Measurements from ENCODE around the gene MORC4.

MORC4 gene

DNA sequence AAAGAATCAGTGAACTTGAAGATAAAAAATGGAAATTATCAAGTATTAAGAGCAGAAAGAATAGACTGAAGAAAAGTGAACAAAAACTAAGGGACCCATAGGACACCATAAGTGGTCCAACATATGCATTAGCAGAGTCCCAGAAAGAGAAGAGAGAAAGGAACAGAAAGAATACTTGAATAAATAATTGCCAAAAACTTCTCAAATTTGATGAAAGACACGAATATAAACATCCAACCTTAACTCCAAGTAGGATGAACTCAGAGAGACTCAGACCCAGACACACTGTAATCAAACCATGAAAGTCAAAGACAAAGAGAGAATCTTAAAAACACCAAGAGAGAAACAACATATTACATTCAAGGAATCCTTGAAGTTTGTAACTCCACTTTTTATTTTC, 35.7 kb downstream of the MORC4 start:
- no peak overlapping the region for H3K4me3 ChIP-seq (ENCODE audit: low read depth in 1 of 2, low read length in 2 of 2)
- H3K79me2 ChIP-seq (ENCODE audit: insufficient read depth, low read length), result no peaks in the 10 kb centered on the region
- no peaks in the 10 kb centered on the region for H4K20me1 ChIP-seq (ENCODE audit: insufficient read depth, low read length)
- no peak overlapping the region for H3K27ac ChIP-seq (ENCODE audit: low read length)
- H3K9ac ChIP-seq (ENCODE audit: low read depth, low read length), result no peak overlapping the region
- H3K4me2 ChIP-seq (ENCODE audit: insufficient read depth, low read length), result no peak overlapping the region
- no peaks in the 10 kb centered on the region for H3K36me3 ChIP-seq (ENCODE audit: insufficient read depth, low read length)
- DNase-seq (no peak), ATAC-seq (ENCODE audit: insufficient read depth, low read depth) (no peak)
- H3K9me3 ChIP-seq (ENCODE audit: insufficient read depth, low read length, severe bottlenecking), result no peaks in the 10 kb centered on the region
- no peaks in the 10 kb centered on the region for H3K4me1 ChIP-seq (ENCODE audit: insufficient read depth, low read length)
- no peaks in the 10 kb centered on the region for H3K27me3 ChIP-seq (ENCODE audit: insufficient read depth, low read length, poor library complexity)
- H2AFZ ChIP-seq (ENCODE audit: low read depth, low read length), result no peak overlapping the region
- TF ChIP-seq EZH2 (IDR thresholded peaks at IDR 0.05; ENCODE audit: borderline replicate concordance, low read depth, low read length, severe bottlenecking), result no peak
- TF ChIP-seq, protein P1, sequence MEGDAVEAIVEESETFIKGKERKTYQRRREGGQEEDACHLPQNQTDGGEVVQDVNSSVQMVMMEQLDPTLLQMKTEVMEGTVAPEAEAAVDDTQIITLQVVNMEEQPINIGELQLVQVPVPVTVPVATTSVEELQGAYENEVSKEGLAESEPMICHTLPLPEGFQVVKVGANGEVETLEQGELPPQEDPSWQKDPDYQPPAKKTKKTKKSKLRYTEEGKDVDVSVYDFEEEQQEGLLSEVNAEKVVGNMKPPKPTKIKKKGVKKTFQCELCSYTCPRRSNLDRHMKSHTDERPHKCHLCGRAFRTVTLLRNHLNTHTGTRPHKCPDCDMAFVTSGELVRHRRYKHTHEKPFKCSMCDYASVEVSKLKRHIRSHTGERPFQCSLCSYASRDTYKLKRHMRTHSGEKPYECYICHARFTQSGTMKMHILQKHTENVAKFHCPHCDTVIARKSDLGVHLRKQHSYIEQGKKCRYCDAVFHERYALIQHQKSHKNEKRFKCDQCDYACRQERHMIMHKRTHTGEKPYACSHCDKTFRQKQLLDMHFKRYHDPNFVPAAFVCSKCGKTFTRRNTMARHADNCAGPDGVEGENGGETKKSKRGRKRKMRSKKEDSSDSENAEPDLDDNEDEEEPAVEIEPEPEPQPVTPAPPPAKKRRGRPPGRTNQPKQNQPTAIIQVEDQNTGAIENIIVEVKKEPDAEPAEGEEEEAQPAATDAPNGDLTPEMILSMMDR (IDR thresholded peaks at IDR 0.05; ENCODE audit: borderline replicate concordance, extremely low read depth, low read length, poor library complexity, severe bottlenecking), result no peak

GRCh38 chrX:106963111-106963510, 36.9 kb downstream of the MORC4 start:
- no peaks in the 10 kb centered on the region for H3K36me3 ChIP-seq (ENCODE audit: insufficient read depth, low read length)
- H2AFZ ChIP-seq (ENCODE audit: low read depth, low read length), result no peak overlapping the region
- H3K9me3 ChIP-seq (ENCODE audit: insufficient read depth, low read length, severe bottlenecking), result no peaks in the 10 kb centered on the region

DNA sequence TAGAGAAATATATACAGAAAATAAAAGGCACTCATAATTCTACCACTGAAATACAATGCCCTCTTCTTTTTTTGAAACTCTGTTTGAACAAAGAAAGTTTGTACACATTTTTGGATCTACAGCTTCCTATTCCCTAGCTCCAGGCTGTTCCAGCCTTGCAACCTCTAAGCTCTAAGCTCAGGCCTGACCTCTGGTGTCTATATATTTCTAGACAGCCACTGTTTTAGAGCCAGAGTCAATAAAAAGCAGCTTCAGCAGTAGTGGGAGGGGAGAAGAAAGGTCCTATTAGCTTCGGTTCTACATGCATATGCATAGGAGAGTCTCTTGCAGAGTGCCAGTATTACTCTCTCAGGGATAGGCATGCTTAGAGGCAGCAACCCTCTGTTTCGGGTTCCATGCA, 40.1 kb downstream of the MORC4 start:
- Histone ChIP-seq H3K4me3 (ENCODE audit: low read depth in 1 of 2, low read length in 2 of 2) (no peak overlapping the region), H4K20me1 (ENCODE audit: insufficient read depth, low read length) (no peaks in the 10 kb centered on the region), H3K9me3 (ENCODE audit: insufficient read depth, low read length, severe bottlenecking) (no peaks in the 10 kb centered on the region), H3K36me3 (ENCODE audit: insufficient read depth, low read length) (no peaks in the 10 kb centered on the region), H3K79me2 (ENCODE audit: insufficient read depth, low read length) (no peaks in the 10 kb centered on the region), H2AFZ (ENCODE audit: low read depth, low read length) (no peak overlapping the region), H3K4me2 (ENCODE audit: insufficient read depth, low read length) (no peak overlapping the region), H3K9ac (ENCODE audit: low read depth, low read length) (no peak overlapping the region), H3K27me3 (ENCODE audit: insufficient read depth, low read length, poor library complexity) (no peaks in the 10 kb centered on the region), H3K4me1 (ENCODE audit: insufficient read depth, low read length) (no peaks in the 10 kb centered on the region), H3K27ac (ENCODE audit: low read length) (no peak overlapping the region)
- TF ChIP-seq, protein P1 (IDR thresholded peaks at IDR 0.05; ENCODE audit: borderline replicate concordance, extremely low read depth, low read length, poor library complexity, severe bottlenecking), result no peak
- TF ChIP-seq EZH2 (IDR thresholded peaks at IDR 0.05; ENCODE audit: borderline replicate concordance, low read depth, low read length, severe bottlenecking), result no peak
- no peak for DNase-seq
- no peak for ATAC-seq (ENCODE audit: insufficient read depth, low read depth)

More at GRCh38 chrX:106963111-106963510, 36.9 kb downstream of the MORC4 start:
- H3K4me1 ChIP-seq (ENCODE audit: insufficient read depth, low read length), result no peaks in the 10 kb centered on the region
- H3K27me3 ChIP-seq (ENCODE audit: insufficient read depth, low read length, poor library complexity), result no peaks in the 10 kb centered on the region
- H3K4me3 ChIP-seq (ENCODE audit: low read depth in 1 of 2, low read length in 2 of 2), result no peak overlapping the region
- DNase-seq, result no peak
- H3K4me2 ChIP-seq (ENCODE audit: insufficient read depth, low read length), result no peak overlapping the region
- TF ChIP-seq, protein P1 (IDR thresholded peaks at IDR 0.05; ENCODE audit: borderline replicate concordance, extremely low read depth, low read length, poor library complexity, severe bottlenecking), result no peak
- no peak for TF ChIP-seq EZH2 (IDR thresholded peaks at IDR 0.05; ENCODE audit: borderline replicate concordance, low read depth, low read length, severe bottlenecking)
- H3K27ac ChIP-seq (ENCODE audit: low read length), result no peak overlapping the region
- H3K9ac ChIP-seq (ENCODE audit: low read depth, low read length), result no peak overlapping the region
- no peaks in the 10 kb centered on the region for H4K20me1 ChIP-seq (ENCODE audit: insufficient read depth, low read length)
- no peaks in the 10 kb centered on the region for H3K79me2 ChIP-seq (ENCODE audit: insufficient read depth, low read length)
- ATAC-seq (ENCODE audit: insufficient read depth, low read depth), result no peak

GRCh38 chrX:106957856-106958255, 42.2 kb downstream of the MORC4 start:
- Histone ChIP-seq H3K9ac (ENCODE audit: low read depth, low read length) (no peak overlapping the region), H3K4me1 (ENCODE audit: insufficient read depth, low read length) (no peaks in the 10 kb centered on the region), H3K4me3 (ENCODE audit: low read depth in 1 of 2, low read length in 2 of 2) (no peak overlapping the region), H3K27me3 (ENCODE audit: insufficient read depth, low read length, poor library complexity) (no peaks in the 10 kb centered on the region), H3K79me2 (ENCODE audit: insufficient read depth, low read length) (no peaks in the 10 kb centered on the region), H3K36me3 (ENCODE audit: insufficient read depth, low read length) (no peaks in the 10 kb centered on the region), H2AFZ (ENCODE audit: low read depth, low read length) (no peak overlapping the region), H3K9me3 (ENCODE audit: insufficient read depth, low read length, severe bottlenecking) (no peaks in the 10 kb centered on the region), H3K27ac (ENCODE audit: low read length) (no peak overlapping the region), H4K20me1 (ENCODE audit: insufficient read depth, low read length) (no peaks in the 10 kb centered on the region), H3K4me2 (ENCODE audit: insufficient read depth, low read length) (no peak overlapping the region)
- no peak for ATAC-seq (ENCODE audit: insufficient read depth, low read depth)
- DNase-seq, result no peak
- TF ChIP-seq, protein P1 (IDR thresholded peaks at IDR 0.05; ENCODE audit: borderline replicate concordance, extremely low read depth, low read length, poor library complexity, severe bottlenecking), result no peak
- no peak for TF ChIP-seq EZH2 (IDR thresholded peaks at IDR 0.05; ENCODE audit: borderline replicate concordance, low read depth, low read length, severe bottlenecking)

Measured in DND-41 (cell line).